ENCODE measurements around the gene WBP2NL.

GRCh38 chr22:42074132-42074811, 75.7 kb downstream of the WBP2NL start, which contains the start of gene PHETA2:
- TF ChIP-seq CTCF (IDR thresholded peaks at IDR 0.05; ENCODE audit: low read depth, low read length, poor library complexity, severe bottlenecking) (peak; percentile 61), EZH2phosphoT487 (IDR thresholded peaks at IDR 0.05; ENCODE audit: borderline replicate concordance, low read length) (no peak)
